HCT116 (cell line): ENCODE results near the gene CCDC88C. TPM values are rescaled to one million over a fixed set of nuclear protein-coding genes. Genes with fewer than 3 reads are reported as not detected.
"Not testable (repeated sequence)": the region's sequence is repeated elsewhere in the genome, so short reads cannot be mapped to it uniquely, and the experiment has no call there.

Source experiments
- ATAC-seq: fragments of 200-7000 bp; cut with Tn5 transposase; 2 replicates; pipeline ENCODE4 v1.9.1; 2020; ENCODE audit warnings: mild to moderate bottlenecking, moderate library complexity
- BruUV-seq: library from RNA; stranded (reverse); fragments of 400-500 nt; replicated peaks from 2 replicates; lab custom pipeline; 2021; lab: Mats Ljungman, UMichigan
- CTCF ChIA-PET: fragments of 300-600 bp; sonication (Branson Sonifier 250); formaldehyde crosslinking; loops from one replicate; lab custom pipeline; 2021; ENCODE audit warnings: antibody characterized with exemption; lab: Charles Lee
- POLR2A ChIA-PET: fragments of 300-600, 350-600 bp; sonication (Branson Sonifier 250); formaldehyde crosslinking; loops from one replicate; lab custom pipeline; 2021; ENCODE audit warnings: antibody characterized with exemption; lab: Charles Lee
- RAD21 ChIA-PET, 2 experiments: fragments of 300-600 bp; sonication (Branson Sonifier 250); formaldehyde crosslinking; loops; one replicate each; lab custom pipeline; 2023; ENCODE audit warnings: low total read pairs in 2 of 2; ENCODE audit not compliant: uncharacterized antibody in 2 of 2, unreplicated experiment in 2 of 2, low non-redundant PET in 1 of 2; lab: Charles Lee
- DNase-seq: peaks from one replicate; pipeline ENCODE4 v3.0.0-alpha.2; 2010; ENCODE audit warnings: low read depth, low spot score
- H2AFZ ChIP-seq: fragments of 200-600 bp; shearing (Covaris generic), sonication (generic); 2 replicates; pipeline ENCODE4 v1.6.1; 2017; ENCODE audit warnings: low read depth, mixed run types, mixed read lengths, antibody characterized with exemption, low read length; ENCODE audit not compliant: poor library complexity, severe bottlenecking
- H3K27ac ChIP-seq: 2 replicates; pipeline ENCODE4 v1.5.1; 2012; ENCODE audit warnings: low read depth, low read length
- H3K27me3 ChIP-seq: fragments of 200-600 bp; sonication (generic); 2 replicates; pipeline ENCODE4 v1.6.1; 2016; ENCODE audit warnings: mixed run types, low read length, mixed read lengths; ENCODE audit not compliant: insufficient read depth
- H3K36me3 ChIP-seq, 2 experiments: fragments of 200-500 bp in 1 of 2; fragments of 200-600 bp in 1 of 2; sonication (Bioruptor generic) in 1 of 2; sonication (generic) in 1 of 2; 2 replicates each; pipeline versions ENCODE4 v1.5.1 to v1.6.1; 2014 to 2016; ENCODE audit warnings: low read length in 2 of 2, inconsistent platforms in 1 of 2, mixed read lengths in 1 of 2, mixed run types in 1 of 2; ENCODE audit not compliant: insufficient read depth in 2 of 2, control insufficient read depth in 1 of 2
- H3K4me1 ChIP-seq, 2 experiments: fragments of 200-600 bp in 1 of 2; sonication (generic) in 1 of 2; 2 replicates each; pipeline versions ENCODE4 v1.5.1 to v1.6.1; 2012 to 2017; ENCODE audit warnings: low read length in 2 of 2, inconsistent platforms in 1 of 2, mild to moderate bottlenecking in 1 of 2, mixed read lengths in 1 of 2, mixed run types in 1 of 2, moderate library complexity in 1 of 2; ENCODE audit not compliant: insufficient read depth in 2 of 2, control insufficient read depth in 1 of 2
- H3K4me2 ChIP-seq: fragments of 200-600 bp; sonication (generic); 2 replicates; pipeline ENCODE4 v1.6.1; 2017; ENCODE audit warnings: mixed run types, low read length, mixed read lengths
- H3K4me3 ChIP-seq, 2 experiments: fragments of 200-600 bp in 1 of 2; sonication (generic) in 1 of 2; replicated peaks in 1 of 2; 2 replicates each; pipeline ENCODE4 v1.5.1; 2011 to 2016; ENCODE audit warnings: low read length in 2 of 2, control low read depth in 1 of 2, low read depth in 1 of 2, mild to moderate bottlenecking in 1 of 2, mixed read lengths in 1 of 2, mixed run types in 1 of 2
- H3K79me2 ChIP-seq: fragments of 200-600 bp; sonication (generic); 2 replicates; pipeline ENCODE4 v1.6.1; 2017; ENCODE audit warnings: mild to moderate bottlenecking, mixed run types, low read length, moderate library complexity, mixed read lengths; ENCODE audit not compliant: insufficient read depth
- H3K9ac ChIP-seq: fragments of 200-600 bp; sonication (generic); 2 replicates; pipeline ENCODE4 v1.6.1; 2016; ENCODE audit warnings: low read length, mixed read lengths
- H3K9me2 ChIP-seq: fragments of 200-600 bp; sonication (generic), shearing (Covaris generic); 2 replicates; pipeline ENCODE4 v1.6.1; 2017; ENCODE audit warnings: mixed run types, mild to moderate bottlenecking, moderate library complexity; ENCODE audit not compliant: insufficient read depth
- H3K9me3 ChIP-seq, 2 experiments: fragments of 200-500 bp in 1 of 2; fragments of 200-600 bp in 1 of 2; sonication (Bioruptor generic) in 1 of 2; sonication (generic) in 1 of 2; 2 replicates each; pipeline ENCODE4 v1.6.1; 2014 to 2017; ENCODE audit warnings: low read length in 2 of 2, mixed read lengths in 2 of 2, inconsistent platforms in 1 of 2, low read depth in 1 of 2, mild to moderate bottlenecking in 1 of 2, mixed run types in 1 of 2, moderate library complexity in 1 of 2; ENCODE audit not compliant: control insufficient read depth in 1 of 2, insufficient read depth in 1 of 2
- H4K20me1 ChIP-seq: fragments of 200-600 bp; sonication (generic), shearing (Covaris generic); 2 replicates; pipeline ENCODE4 v1.6.1; 2017; ENCODE audit warnings: mixed run types, mild to moderate bottlenecking, moderate library complexity; ENCODE audit not compliant: insufficient read depth
- ELF1 ChIP-seq: IDR thresholded peaks from 2 replicates; pipeline ENCODE4 v1.6.1; 2012; ENCODE audit warnings: low read depth, borderline replicate concordance
- POLR2AphosphoS5 ChIP-seq: IDR thresholded peaks from 2 replicates; pipeline ENCODE4 v1.6.1; 2011; ENCODE audit warnings: mild to moderate bottlenecking, low read depth, low read length, moderate library complexity
- RAD21 ChIP-seq: IDR thresholded peaks from 2 replicates; pipeline ENCODE4 v1.6.1; 2012; ENCODE audit warnings: low read depth, mild to moderate bottlenecking
- SIN3A ChIP-seq: IDR thresholded peaks from 2 replicates; pipeline ENCODE4 v1.6.1; 2012; ENCODE audit warnings: low read depth
- TCF7L2 ChIP-seq: IDR thresholded peaks from 2 replicates; pipeline ENCODE4 v1.7.0; 2011; ENCODE audit warnings: borderline replicate concordance, inconsistent platforms; ENCODE audit not compliant: insufficient read depth, insufficient read length; ENCODE audit errors: extremely low read depth
- ZNF274 ChIP-seq: fragments of 200-500 bp; sonication (Bioruptor generic); IDR thresholded peaks from 2 replicates; pipeline ENCODE4 v1.6.1; 2014; ENCODE audit warnings: mild to moderate bottlenecking, low read depth, low read length, inconsistent platforms
- intact Hi-C: fragments of 100-400 bp; cut with micrococcal nuclease; formaldehyde crosslinking; loops from 2 replicates; pipeline ENCODE4 v1.10.0; 2022
- total RNA-seq: library from RNA; stranded (reverse); gene quantifications from one replicate; pipeline ENCODE4 v1.2.1, GENCODE V29; 2021; ENCODE audit not compliant: unreplicated experiment
- TF ChIP-seq, protein P1 (sequence below): IDR thresholded peaks from 2 replicates; pipeline ENCODE4 v1.6.1; 2012

CCDC88C gene
- total RNA-seq, 1 experiment from 2014 or later = 20.8 TPM

DNA sequence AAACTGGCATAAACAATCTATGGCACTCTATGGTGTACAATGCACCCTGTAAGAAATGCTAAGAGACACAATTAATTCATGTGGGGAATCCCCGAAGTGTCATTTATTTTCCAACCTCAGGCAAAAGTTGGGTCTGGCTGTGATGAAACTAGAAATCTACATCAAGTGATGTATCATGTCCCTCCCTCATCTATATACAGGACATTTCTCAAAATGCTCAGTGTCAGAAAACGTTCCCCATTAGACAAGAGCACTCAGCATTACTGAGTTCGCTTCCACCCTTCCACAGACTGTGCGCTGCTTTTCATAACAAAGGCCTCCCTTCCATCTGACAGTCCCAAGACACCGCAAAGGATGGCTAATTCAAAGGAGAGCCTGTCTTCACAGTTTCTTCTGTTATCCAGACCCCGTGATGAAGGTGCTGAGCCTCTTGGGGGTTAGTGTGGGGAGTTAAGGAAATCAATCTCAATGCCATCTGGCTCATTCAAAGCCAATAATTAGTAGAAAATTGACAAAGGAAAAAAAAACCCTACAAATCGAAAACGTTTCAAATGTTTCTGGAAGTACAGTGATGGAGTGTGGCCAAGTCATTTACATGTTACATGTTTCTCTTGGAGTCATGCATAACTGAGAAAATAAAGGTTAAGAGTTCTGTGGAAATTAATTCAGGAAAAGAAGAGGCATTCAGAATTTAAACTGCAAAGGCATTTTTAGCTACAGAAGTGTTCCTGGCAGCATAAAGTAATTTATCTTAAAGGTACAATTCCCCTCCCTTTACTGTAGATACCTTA is 7.5 kb downstream of the CCDC88C start:
- ChIA-PET POLR2A (no interaction called here), CTCF (no interaction called here), RAD21 (no interaction called here)
- no TSS peak for BruUV-seq
- Histone ChIP-seq H4K20me1 (no peaks in the 10 kb centered on the region), H3K9ac (no peak overlapping the region), H3K27ac (no peak overlapping the region), H3K27me3 (no peaks in the 10 kb centered on the region), H3K79me2 (peaks cover 13% of the 10 kb centered on the region; the same call in 1 of the 2 replicates), H3K9me3 (no peaks in the 10 kb centered on the region), H3K4me2 (no peak overlapping the region), H2AFZ (no peak overlapping the region), H3K9me2 (no peaks in the 10 kb centered on the region), H3K36me3 (peaks cover 2 to 6% of the 10 kb centered on the region in 2 experiments; a peak in 1 of 4 replicates), H3K4me1 (no peaks in the 10 kb centered on the region), H3K4me3 (no peak overlapping the region)
- no peak for DNase-seq
- intact Hi-C loops = no loop called here
- no peak for ATAC-seq
- no peak for TF ChIP-seq ZNF274
- TF ChIP-seq TCF7L2 = no peak
- TF ChIP-seq ELF1 = no peak
- TF ChIP-seq RAD21 = no peak
- TF ChIP-seq, protein P1, sequence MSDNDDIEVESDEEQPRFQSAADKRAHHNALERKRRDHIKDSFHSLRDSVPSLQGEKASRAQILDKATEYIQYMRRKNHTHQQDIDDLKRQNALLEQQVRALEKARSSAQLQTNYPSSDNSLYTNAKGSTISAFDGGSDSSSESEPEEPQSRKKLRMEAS = no peak
- TF ChIP-seq POLR2AphosphoS5 = no peak
- TF ChIP-seq SIN3A = no peak

DNA sequence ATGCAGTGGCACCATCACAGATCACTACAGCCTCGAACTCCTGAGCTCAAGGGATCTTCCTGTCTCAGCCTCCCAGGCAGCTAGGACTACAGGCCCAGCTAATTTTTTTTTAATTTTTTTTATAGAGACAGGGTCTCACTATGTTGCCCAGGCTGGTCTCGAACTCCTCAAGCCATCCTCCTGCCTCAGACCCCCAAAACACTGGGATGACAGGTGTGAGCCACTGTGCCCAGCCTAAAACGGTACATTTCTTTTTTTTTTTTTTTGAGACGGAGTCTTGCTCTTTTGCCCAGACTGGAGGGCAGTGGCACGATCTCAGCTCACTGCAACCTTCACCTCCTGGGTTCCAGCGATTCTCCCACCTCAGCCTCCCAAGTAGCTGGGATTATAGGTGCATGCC is 8.4 kb downstream of the CCDC88C start:
- H3K4me1 ChIP-seq, H3K27me3 ChIP-seq, H2AFZ ChIP-seq, H3K9me2 ChIP-seq, DNase-seq, H3K27ac ChIP-seq, ATAC-seq, BruUV-seq, H3K4me2 ChIP-seq, POLR2A ChIA-PET, H3K4me3 ChIP-seq, H4K20me1 ChIP-seq, RAD21 ChIA-PET, H3K9ac ChIP-seq, H3K36me3 ChIP-seq, CTCF ChIA-PET, intact Hi-C loops, H3K9me3 ChIP-seq: not testable (repeated sequence)
- H3K79me2 ChIP-seq = peaks cover 13% of the 10 kb centered on the region; the same call in 1 of the 2 replicates
